Vagina (tissue), 2 donors: ENCODE measurements around the gene PHLDA3. TPM values are rescaled to one million over a fixed set of nuclear protein-coding genes. Genes with fewer than 3 reads are reported as not detected.

Experiments
- DNase-seq, 2 donors: peaks; one replicate each; pipeline ENCODE4 v3.0.0-alpha.2; 2017; ENCODE audit errors: extremely low spot score in 2 of 2
- H3K27ac ChIP-seq: fragments of 200-600 bp; sonication (generic); one replicate; pipeline ENCODE4 v1.5.1; 2019
- H3K27me3 ChIP-seq: fragments of 200-600 bp; sonication (generic); one replicate; pipeline ENCODE4 v1.5.1; 2019
- H3K36me3 ChIP-seq, 2 donors: fragments of 200-600 bp; sonication (generic); one replicate each; pipeline ENCODE4 v1.5.1; 2017 to 2019
- H3K4me1 ChIP-seq: fragments of 200-600 bp; sonication (generic); one replicate; pipeline ENCODE4 v1.5.1; 2019
- H3K4me3 ChIP-seq, 2 donors: fragments of 200-600 bp; sonication (generic); 1 replicate in 1 of 2; 2 replicates in 1 of 2; pipeline ENCODE4 v1.5.1; 2016 to 2019
- H3K9me3 ChIP-seq: fragments of 200-600 bp; sonication (generic); one replicate; pipeline ENCODE4 v1.5.1; 2019
- POLR2A ChIP-seq, 2 donors: fragments of 450-650 bp; IDR thresholded peaks; one replicate each; pipeline ENCODE4 v1.6.1; 2017; ENCODE audit warnings: antibody characterized with exemption in 2 of 2, mild to moderate bottlenecking in 2 of 2, moderate library complexity in 2 of 2
- POLR2AphosphoS5 ChIP-seq, 2 donors: sonication (generic); formaldehyde crosslinking; IDR thresholded peaks; one replicate each; pipeline ENCODE4 v1.9.0; 2017; ENCODE audit warnings: antibody characterized with exemption in 2 of 2, mild to moderate bottlenecking in 2 of 2, low read depth in 1 of 2; ENCODE audit not compliant: insufficient read depth in 1 of 2
- intact Hi-C: fragments of 100-400 bp; cut with DNase I; formaldehyde crosslinking; loops from one replicate; pipeline ENCODE4 v1.15.1; 2023
- total RNA-seq: library from RNA; depleted of rRNA; stranded (reverse); fragments of >200 nt; gene quantifications from one replicate; pipeline ENCODE4 v1.2.3, GENCODE V29; 2016
- TF ChIP-seq, protein P1 (sequence below), 3 experiments: fragments of 450-650 bp in 2 of 3; fragments of 200-600 bp in 1 of 3; sonication (generic) in 1 of 3; IDR thresholded peaks; one replicate each; pipeline ENCODE4 v1.5.1; 2017 to 2019; ENCODE audit warnings: antibody characterized with exemption in 3 of 3, mild to moderate bottlenecking in 2 of 3, moderate library complexity in 2 of 3

Gene PHLDA3
- total RNA-seq, 1 donor from 2014 or later: 80.5 TPM

DNA sequence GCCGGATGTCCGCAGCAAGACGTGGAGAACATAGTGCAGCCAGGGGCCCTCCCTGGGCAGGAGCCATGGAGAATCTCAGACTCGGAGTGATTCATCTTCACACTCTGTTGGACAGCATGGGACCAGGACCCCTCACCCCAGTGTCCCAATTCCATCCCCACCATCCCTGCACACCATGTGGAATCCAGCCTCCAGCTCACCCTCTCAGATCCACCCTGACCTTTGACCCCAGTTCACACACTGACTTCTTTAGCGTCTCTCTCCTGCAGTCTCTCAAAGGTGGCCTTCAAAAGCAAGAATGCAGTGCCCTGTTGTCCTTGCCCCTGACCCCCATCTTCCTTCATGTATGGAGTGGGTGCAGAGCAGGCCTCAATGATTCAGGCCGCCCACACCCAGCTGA, 45.3 kb downstream of the PHLDA3 start:
- intact Hi-C loops: no loop called here
- Histone ChIP-seq H3K27me3 (no peaks in the 10 kb centered on the region), H3K9me3 (no peaks in the 10 kb centered on the region), H3K4me1 (no peaks in the 10 kb centered on the region), H3K36me3 (no peaks in the 10 kb centered on the region), H3K27ac (no peak overlapping the region), H3K4me3 (no peak overlapping the region)
- no peak for TF ChIP-seq POLR2A (IDR thresholded peaks at IDR 0.05)
- TF ChIP-seq POLR2AphosphoS5 (IDR thresholded peaks at IDR 0.05; ENCODE audit: insufficient read depth in 1 of 2, low read depth in 1 of 2): no peak
- no peak for DNase-seq

DNA sequence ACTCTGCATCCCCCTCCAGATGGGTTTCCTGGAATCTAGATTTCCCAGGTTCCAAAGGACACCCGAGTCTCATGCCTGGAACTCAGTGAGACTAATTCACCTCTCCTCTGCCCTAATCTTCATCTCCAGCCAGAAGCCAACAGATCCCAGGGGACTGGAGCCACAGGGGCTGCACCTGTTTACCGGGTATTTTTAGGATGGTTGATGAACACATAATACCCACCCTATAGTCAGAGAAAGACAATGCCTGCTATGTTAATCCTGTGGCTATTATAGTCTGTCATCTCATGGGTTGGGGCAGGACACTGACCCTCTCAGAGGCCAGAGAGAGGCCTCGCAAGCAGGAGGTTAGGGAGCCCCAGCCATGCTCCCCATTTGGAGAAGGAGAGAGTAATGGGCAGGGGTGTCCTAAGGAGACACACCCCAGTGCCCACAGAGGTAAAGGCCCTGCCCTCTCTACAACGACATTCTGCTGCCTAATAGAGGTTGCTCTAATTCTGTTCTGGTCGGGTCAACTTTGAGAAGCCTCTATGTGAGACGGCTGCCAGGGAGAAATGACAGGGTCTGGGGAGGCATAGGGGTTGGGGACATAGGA, 46.5 kb downstream of the PHLDA3 start:
- no peak overlapping the region for H3K27ac ChIP-seq
- DNase-seq: no peak
- intact Hi-C loops: no loop called here
- H3K4me1 ChIP-seq: no peaks in the 10 kb centered on the region
- H3K9me3 ChIP-seq: no peaks in the 10 kb centered on the region
- TF ChIP-seq POLR2AphosphoS5 (IDR thresholded peaks at IDR 0.05; ENCODE audit: insufficient read depth in 1 of 2, low read depth in 1 of 2) (no peak), POLR2A (IDR thresholded peaks at IDR 0.05) (no peak)
- TF ChIP-seq, protein P1, sequence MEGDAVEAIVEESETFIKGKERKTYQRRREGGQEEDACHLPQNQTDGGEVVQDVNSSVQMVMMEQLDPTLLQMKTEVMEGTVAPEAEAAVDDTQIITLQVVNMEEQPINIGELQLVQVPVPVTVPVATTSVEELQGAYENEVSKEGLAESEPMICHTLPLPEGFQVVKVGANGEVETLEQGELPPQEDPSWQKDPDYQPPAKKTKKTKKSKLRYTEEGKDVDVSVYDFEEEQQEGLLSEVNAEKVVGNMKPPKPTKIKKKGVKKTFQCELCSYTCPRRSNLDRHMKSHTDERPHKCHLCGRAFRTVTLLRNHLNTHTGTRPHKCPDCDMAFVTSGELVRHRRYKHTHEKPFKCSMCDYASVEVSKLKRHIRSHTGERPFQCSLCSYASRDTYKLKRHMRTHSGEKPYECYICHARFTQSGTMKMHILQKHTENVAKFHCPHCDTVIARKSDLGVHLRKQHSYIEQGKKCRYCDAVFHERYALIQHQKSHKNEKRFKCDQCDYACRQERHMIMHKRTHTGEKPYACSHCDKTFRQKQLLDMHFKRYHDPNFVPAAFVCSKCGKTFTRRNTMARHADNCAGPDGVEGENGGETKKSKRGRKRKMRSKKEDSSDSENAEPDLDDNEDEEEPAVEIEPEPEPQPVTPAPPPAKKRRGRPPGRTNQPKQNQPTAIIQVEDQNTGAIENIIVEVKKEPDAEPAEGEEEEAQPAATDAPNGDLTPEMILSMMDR (IDR thresholded peaks at IDR 0.05): no peak
- H3K27me3 ChIP-seq: no peaks in the 10 kb centered on the region
- H3K36me3 ChIP-seq: no peaks in the 10 kb centered on the region
- H3K4me3 ChIP-seq: no peak overlapping the region

DNA sequence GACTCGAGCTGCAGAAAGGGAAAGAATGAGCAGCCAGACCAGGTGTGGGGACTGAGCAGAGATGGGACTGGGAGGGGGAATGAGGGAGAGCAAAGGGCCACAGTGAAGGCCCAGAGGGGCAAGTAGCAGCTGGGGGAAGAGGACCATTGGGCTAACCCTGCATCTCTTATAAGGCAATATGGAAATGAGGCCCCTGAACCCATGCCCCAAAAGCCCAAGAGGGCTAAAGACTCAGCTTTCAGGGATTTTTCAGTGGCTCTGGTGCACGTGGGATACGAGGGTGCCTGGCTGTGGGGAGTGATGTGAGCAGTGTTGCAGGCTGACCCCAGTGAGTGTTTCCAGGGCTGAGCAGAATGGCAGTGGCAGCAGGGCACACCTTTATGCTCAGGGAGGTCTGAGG, 47.0 kb downstream of the PHLDA3 start:
- H3K27ac ChIP-seq: no peak overlapping the region
- H3K4me1 ChIP-seq: no peaks in the 10 kb centered on the region
- H3K9me3 ChIP-seq: no peaks in the 10 kb centered on the region
- no peaks in the 10 kb centered on the region for H3K27me3 ChIP-seq
- no peak for TF ChIP-seq POLR2AphosphoS5 (IDR thresholded peaks at IDR 0.05; ENCODE audit: insufficient read depth in 1 of 2, low read depth in 1 of 2)
- no peaks in the 10 kb centered on the region for H3K36me3 ChIP-seq
- no peak for DNase-seq
- H3K4me3 ChIP-seq: no peak overlapping the region
- intact Hi-C loops: no loop called here

DNA sequence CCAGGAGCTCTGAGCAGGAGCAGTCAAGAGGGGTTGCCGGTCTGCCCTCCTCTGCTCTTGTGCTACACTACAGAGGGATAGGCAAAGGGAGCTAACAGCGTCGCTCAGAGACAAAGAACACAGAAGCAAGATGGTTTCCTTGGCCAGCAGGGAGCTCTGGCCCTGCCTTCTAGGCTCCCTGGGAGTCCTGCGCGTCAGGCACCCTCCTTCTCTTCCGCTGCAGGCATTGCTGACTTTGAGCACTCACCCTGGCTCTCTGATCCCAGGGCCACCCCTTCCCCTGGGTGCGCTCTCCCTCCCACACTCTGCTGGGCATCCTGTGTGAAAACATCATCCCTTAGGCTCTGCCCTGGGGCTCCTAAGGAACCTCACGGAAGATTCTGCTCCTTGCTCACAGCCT, 47.9 kb downstream of the PHLDA3 start:
- H3K4me3 ChIP-seq: no peak overlapping the region
- no peaks in the 10 kb centered on the region for H3K36me3 ChIP-seq
- intact Hi-C loops: no loop called here
- no peak overlapping the region for H3K27ac ChIP-seq
- H3K4me1 ChIP-seq: no peaks in the 10 kb centered on the region
- no peaks in the 10 kb centered on the region for H3K9me3 ChIP-seq
- no peak for TF ChIP-seq POLR2A (IDR thresholded peaks at IDR 0.05)
- TF ChIP-seq, protein P1 (IDR thresholded peaks at IDR 0.05): no peak
- TF ChIP-seq POLR2AphosphoS5 (IDR thresholded peaks at IDR 0.05; ENCODE audit: insufficient read depth in 1 of 2, low read depth in 1 of 2): no peak
- H3K27me3 ChIP-seq: no peaks in the 10 kb centered on the region
- no peak for DNase-seq

DNA sequence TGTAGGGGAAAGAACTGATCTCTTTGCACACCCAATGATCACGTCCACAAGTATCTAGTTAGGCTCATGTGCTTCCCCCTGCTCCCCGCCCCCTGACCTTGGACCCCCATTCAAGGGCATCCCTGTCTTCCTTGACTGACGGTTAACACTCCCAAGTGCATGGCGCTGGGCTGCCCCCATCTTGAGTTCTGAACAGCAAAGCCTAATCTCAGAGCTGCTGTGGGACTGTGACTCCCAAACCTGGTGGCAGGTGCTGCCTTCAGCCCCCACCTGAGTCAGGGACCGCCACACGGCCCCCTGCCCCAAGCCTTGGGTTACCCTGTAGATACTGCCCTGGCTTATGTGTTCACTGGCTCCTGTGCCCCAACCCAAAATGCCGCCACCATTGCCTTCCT, 48.4 kb downstream of the PHLDA3 start:
- Histone ChIP-seq H3K4me3 (no peak overlapping the region), H3K4me1 (no peaks in the 10 kb centered on the region), H3K27ac (no peak overlapping the region), H3K9me3 (no peaks in the 10 kb centered on the region), H3K36me3 (no peaks in the 10 kb centered on the region), H3K27me3 (no peaks in the 10 kb centered on the region)
- DNase-seq: no peak
- TF ChIP-seq POLR2A (IDR thresholded peaks at IDR 0.05) (no peak), POLR2AphosphoS5 (IDR thresholded peaks at IDR 0.05; ENCODE audit: insufficient read depth in 1 of 2, low read depth in 1 of 2) (no peak)
- TF ChIP-seq, protein P1 (IDR thresholded peaks at IDR 0.05): no peak
- intact Hi-C loops: no loop called here

DNA sequence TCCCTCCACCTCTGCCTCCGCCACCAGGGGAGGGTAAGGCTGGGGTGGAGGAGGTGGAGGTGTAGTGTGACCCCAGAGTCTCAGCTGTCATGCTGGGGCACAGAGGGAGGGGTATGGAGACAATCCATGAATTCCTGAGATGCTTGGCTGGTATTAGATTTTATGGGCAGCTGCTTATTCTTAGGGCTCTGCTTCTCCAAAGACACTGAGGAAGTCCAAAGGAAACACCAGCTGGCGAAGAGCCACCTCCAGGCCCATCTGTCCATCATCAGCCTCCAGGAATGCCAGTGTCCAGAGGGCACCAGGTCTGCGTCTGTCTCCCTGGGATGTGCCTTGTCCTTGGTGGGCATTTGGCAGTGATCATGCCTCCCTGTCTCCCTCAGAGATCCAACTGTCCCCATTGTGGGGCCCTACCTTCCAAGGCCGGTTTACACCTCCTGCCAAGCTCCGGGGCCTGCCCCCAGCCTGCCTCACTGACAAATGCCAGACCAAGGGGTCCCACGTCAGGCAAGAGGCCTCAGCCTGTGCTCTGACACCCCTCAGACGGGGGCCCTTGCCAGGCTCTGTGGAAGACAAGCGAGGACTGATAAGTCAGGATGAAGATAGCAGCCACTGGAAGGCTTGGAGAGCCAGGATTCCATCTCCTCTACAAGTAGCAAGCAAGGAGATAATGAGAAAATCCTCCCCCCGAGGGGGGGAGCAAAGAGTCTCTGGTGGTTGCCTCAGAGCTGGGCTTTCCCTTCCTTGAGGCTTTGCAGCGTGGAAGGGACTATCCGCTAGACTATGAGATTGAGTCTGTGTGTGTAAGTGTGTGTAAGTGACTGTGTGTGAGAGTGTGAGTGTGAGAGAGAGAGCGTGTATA, 49.0 kb downstream of the PHLDA3 start:
- no peak for DNase-seq
- TF ChIP-seq, protein P1 (IDR thresholded peaks at IDR 0.05): no peak
- TF ChIP-seq POLR2AphosphoS5 (IDR thresholded peaks at IDR 0.05; ENCODE audit: insufficient read depth in 1 of 2, low read depth in 1 of 2) (no peak), POLR2A (IDR thresholded peaks at IDR 0.05) (no peak)
- intact Hi-C loops: no loop called here
- Histone ChIP-seq H3K4me1 (no peaks in the 10 kb centered on the region), H3K9me3 (no peaks in the 10 kb centered on the region), H3K27me3 (no peaks in the 10 kb centered on the region), H3K27ac (no peak overlapping the region), H3K36me3 (no peaks in the 10 kb centered on the region), H3K4me3 (no peak overlapping the region)
